Cardiac septum (tissue), 1 donor: ENCODE measurements around the gene SUMO4. TPM values are rescaled to one million over a fixed set of nuclear protein-coding genes. Genes with fewer than 3 reads are reported as not detected.

Experiments used
- DNase-seq: peaks from one replicate; pipeline ENCODE4 v3.0.0-alpha.2; 2020; ENCODE audit warnings: low spot score
- intact Hi-C: fragments of 100-400 bp; cut with DNase I; formaldehyde crosslinking; loops from one replicate; pipeline ENCODE4 v1.14.0; 2022
- total RNA-seq: library from RNA; stranded (reverse); fragmentation: NEBNext Ultra II Directional; extraction: Animal tissue kit (Norgen Biotek cat#: 25700); gene quantifications from one replicate; pipeline ENCODE4 v1.2.1, GENCODE V29; 2021
- donor health status: DM: no; HTN: no; CAD: no.

The SUMO4 gene
- total RNA-seq, 1 donor from 2014 or later, result 1.3 TPM

- no peak for DNase-seq
- intact Hi-C loops, result no loop called here
Observed at GRCh38 chr6:149387779-149388512, 12.1 kb upstream of the SUMO4 start.

GRCh38 chr6:149389509-149390297, 10.4 kb upstream of the SUMO4 start:
- intact Hi-C loops, result no loop called here
- no peak for DNase-seq

- intact Hi-C loops, result no loop called here
- DNase-seq, result no peak
Observed at GRCh38 chr6:149392093-149392492, 8.0 kb upstream of the SUMO4 start.

DNA sequence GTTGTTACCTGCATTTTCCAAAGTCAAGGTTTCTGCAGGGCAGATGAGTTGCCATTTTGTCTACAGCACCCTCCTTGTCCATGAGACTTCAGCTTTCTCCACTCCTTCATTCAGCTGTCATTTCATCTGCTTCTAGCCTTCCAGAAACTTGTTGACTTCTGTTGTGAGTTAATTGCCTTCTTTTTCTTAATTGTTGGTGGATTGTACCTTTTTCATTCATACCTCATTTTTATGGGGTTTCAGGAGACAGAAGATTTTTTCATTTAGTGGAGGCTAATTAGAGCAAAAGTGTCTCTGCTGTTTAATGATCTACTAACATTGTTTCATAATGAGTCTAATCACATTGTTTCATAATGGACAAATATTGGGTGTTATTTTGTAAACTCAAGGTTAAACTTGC, 7.5 kb upstream of the SUMO4 start:
- no peak for DNase-seq
- intact Hi-C loops, result no loop called here

DNA sequence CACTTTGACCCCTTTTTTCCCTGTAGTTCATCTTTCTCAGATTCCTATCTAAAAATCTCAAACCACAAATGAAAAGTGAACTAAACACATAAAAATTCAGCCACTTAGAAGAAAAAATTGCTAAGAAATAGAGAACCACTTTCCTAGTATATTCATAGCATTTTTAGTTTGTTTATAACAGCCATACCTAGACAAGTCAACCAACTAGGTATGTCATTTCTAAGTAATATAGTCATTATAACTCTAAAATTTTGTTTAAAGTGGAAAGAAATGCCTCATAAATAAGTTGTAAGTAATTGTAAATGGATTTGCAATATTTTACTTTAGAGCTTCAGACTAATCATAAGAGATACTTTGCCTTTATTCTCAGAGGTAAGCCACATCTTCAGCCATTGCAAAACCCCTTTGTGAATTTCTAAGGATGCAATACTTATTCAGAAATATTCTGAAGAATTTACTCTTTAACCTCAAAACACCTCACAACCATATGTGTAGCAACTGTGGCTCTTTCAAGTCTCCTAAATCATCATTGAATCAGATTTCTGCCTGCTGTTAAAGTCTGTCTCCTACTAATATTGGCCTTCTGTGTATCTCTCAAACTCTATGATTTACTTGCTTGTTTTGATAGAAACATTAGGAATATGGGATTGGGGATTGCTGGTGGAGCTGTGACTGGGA, 6.9 kb upstream of the SUMO4 start:
- no peak for DNase-seq
- intact Hi-C loops, result no loop called here

DNA sequence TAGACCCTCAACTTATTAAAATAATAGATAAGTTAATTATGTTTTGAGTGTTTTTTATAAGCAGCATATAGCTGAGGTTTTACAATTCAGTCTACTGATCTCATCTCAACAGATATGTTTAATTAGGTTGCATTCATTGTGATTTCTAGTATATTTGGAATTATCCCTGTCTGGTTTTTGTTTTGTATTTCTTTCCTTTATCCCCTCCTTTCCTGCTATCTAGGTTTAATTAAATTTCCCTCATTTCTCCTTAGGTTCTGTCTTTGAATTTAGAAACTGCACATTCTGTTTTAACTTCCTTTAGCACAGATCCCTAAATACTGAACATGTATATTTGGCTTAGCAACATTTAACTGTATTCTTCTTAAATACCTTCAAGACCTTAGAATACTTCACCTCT, 4.9 kb upstream of the SUMO4 start:
- intact Hi-C loops, result no loop called here
- DNase-seq, result no peak

DNA sequence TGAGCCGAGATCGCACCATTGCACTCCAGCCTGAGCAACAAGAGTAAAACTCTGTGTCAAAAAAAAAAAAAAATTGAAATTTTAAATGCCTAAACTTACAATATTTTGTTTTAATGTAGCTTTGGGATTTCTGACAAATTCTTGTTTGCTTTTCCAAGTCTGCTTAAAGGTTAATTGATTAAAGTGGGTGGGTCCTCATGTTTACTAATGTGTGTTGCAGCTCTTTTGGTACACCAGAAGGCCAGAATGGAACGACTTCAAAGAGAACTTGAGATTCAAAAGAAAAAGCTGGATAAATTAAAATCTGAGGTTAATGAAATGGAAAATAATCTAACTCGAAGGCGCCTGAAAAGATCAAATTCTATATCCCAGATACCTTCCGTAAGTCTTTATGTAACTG, 2.7 kb upstream of the SUMO4 start:
- DNase-seq, result no peak
- intact Hi-C loops, result no loop called here

- DNase-seq, result no peak
- intact Hi-C loops, result no loop called here
Observed at GRCh38 chr6:149403534-149403933, 3.5 kb downstream of the SUMO4 start.

DNA sequence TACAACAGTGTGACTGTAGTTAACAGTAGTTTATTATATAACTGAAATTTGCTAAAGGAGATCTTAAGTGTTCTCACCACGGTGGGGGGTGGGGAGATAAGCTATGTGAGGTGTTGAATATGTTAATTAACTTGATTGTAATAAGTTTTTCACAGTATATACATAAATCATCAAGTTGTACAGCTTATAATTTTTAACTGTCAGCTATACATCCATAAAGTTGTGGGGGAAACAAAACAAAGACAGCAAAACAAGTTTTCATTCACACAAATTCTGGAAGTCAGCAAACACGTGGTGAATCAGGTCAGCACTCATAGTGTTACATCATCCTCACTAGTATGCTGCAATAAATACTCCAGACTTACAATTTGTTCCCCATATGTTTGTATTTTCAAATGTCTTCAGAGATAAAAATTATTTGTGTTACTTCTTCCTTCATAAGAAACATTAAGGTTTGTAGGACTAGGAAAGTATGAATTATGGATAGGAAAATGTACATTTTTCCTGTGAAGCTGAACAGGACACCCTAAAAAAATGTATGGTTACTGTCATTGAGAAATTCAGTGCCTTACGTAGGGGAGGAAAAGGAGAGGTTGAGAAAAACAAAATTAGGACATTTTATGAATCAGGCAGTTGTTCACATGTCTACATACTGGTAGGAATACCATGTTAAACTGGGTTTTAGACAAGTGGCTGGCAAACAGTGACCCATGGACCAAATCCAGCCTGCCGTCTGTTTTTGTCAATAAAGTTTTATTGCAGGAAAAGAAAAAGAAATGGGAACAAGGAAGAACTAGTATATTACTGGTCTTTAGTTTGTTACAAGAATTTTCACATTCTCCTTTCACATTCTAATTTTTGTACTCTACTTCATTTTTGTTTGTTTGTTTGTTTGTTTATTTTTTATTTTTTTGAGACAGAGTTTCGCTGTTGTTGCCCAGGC, 6.0 kb downstream of the SUMO4 start:
- intact Hi-C loops, result no loop called here

DNA sequence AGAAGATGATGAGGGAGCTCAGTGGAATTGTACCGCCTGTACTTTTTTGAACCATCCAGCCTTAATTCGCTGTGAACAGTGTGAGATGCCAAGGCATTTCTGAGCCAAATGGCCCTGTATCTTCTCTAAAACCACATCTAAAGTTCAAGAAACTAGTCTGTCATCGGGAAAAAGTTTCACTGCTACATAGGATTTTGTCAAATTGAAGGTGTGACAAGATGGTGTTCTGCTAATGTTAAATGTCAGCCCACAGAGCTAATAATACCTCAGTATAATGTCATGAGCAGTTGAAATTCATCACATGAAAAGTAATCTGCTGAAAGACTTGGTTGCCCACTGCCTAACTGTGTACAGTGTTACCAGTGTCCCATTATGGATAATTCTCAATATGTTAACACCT, 9.6 kb downstream of the SUMO4 start:
- no peak for DNase-seq
- intact Hi-C loops, result no loop called here

More for the DNA sequence above, 6.0 kb downstream of the SUMO4 start:
- no peak for DNase-seq

GRCh38 chr6:149410557-149410956, 10.5 kb downstream of the SUMO4 start:
- no peak for DNase-seq
- intact Hi-C loops, result no loop called here

GRCh38 chr6:149414009-149414408, 13.9 kb downstream of the SUMO4 start:
- intact Hi-C loops, result no loop called here
- DNase-seq, result no peak

DNA sequence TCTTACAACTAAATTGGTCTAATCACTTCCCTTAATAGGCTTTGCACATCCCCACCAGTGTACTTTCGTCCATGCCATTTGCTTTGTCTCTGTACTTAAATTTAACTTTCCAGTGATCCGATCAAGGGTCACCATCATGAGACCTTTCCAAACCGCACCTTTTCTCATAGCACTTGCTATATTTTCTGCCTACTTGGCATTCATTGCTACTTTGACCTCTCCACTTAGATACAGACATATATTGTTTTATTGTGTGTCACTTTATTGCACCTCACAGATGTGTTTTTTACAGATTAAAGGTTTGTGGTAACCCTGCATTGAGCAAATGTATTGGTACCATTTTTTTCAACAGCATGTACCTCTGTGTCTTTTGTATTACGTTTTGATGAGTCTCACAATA, 14.8 kb downstream of the SUMO4 start:
- intact Hi-C loops, result no loop called here
- no peak for DNase-seq

DNA sequence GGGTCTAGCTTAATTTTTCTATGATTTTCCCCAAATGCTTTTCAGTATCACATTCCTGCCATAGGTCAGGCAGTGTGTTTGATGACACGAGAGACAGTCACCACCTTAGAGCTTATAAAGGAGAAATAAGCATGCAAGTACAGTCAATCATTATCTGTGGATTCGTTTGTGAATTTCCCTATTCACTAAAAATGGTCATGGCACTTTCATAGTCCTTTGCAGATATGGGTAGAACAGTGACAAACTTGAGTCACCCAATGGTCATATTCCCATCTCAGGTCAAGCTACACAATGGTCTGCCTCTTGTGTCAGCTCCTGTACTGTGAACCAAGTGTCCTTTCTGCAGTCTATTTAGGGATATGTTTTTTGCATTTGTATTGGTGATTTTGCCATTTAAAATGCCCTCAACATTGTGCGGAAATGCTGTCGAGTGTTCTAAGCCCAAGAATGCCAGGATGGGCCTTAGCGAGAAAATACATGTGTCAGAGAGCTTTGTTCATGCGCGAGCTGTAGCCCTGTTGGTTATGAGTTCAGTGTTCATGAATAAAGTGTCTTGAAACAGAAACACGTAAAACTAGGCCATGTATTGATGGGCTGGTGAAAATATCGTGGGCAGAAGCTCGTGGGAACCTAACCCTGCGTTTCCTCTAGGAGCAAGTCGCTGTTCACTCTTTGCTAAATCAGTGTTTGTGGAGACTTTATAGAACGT, 19.8 kb downstream of the SUMO4 start:
- intact Hi-C loops, result no loop called here
- no peak for DNase-seq

DNA sequence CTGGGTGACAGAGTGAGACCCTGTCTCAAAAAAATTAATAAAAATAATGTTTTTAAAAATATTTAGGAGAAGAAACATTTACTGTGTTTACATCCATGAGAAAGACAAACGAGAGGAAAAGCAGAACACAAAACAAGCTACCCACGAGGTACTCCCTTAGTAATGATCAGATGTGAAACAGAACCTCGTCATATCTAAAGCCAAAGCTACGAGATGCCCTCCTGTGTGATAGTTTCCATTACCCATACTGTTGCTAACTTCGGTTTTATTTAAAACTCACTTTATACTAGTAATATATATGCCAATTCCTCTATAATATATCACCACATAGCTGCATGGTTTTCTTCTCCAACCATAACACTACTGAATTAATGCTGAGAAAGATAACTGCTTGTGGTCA, 21.1 kb downstream of the SUMO4 start:
- intact Hi-C loops, result no loop called here
- no peak for DNase-seq

- DNase-seq, result no peak
- intact Hi-C loops, result no loop called here
Observed at GRCh38 chr6:149422581-149422980, 22.5 kb downstream of the SUMO4 start.

- intact Hi-C loops, result no loop called here
- no peak for DNase-seq
Observed at GRCh38 chr6:149423964-149424440, 23.9 kb downstream of the SUMO4 start.

GRCh38 chr6:149425224-149425623, 25.2 kb downstream of the SUMO4 start:
- intact Hi-C loops, result loop anchor here (5.0 kb wide), 1 partner anchor 92 kb away; no protein-coding TSS in a partner anchor
- no peak for DNase-seq

DNA sequence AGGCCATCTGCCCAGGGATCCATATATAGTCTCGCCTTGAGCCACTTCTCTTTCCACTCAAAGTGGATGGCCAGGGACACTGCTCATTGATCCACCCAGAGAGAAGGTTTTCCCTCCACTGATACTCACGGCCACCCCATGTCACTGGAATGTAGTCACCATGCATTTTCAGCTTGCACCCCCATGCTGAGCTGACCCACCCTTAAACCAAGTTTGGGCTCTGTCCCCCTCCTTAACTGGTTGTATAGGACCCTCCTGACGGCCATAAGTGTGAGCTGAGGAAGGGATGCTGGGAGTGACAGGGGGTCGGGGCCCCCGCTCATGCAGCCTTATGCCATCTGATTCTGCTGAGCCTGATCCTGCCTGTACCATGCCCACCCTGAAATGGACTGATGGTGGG, 25.7 kb downstream of the SUMO4 start:
- intact Hi-C loops, result loop anchor here (5.0 kb wide), 1 partner anchor 92 kb away; no protein-coding TSS in a partner anchor
- DNase-seq, result no peak
